K562 (cell line): ENCODE measurements around the gene HGF. TPM values are rescaled to one million over a fixed set of nuclear protein-coding genes. Genes with fewer than 3 reads are reported as not detected.

Source experiments
- ATAC-seq: fragments of 200-7000 bp; cut with Tn5 transposase; 3 replicates; pipeline ENCODE4 v1.9.1; 2020; ENCODE audit warnings: moderate library complexity
- BruUV-seq: library from RNA; stranded (reverse); fragments of 400-500 nt; replicated peaks from 2 replicates; lab custom pipeline; 2021; lab: Mats Ljungman, UMichigan
- CTCF ChIA-PET: fragments of 300-600 bp; formaldehyde crosslinking; extraction: SDS; loops from one replicate; lab custom pipeline; 2021; ENCODE audit warnings: low intra/inter-chr PET ratio; lab: Yijun Ruan, JAX
- POLR2A ChIA-PET: fragments of 300-600, 350-650 bp; sonication (Branson Sonifier 250); formaldehyde crosslinking; extraction: SDS; loops from one replicate; lab custom pipeline; 2021; ENCODE audit warnings: antibody characterized with exemption, inconsistent platforms; lab: Yijun Ruan, JAX
- DNase-seq, 4 experiments: peaks; one replicate each; pipeline versions ENCODE4 v3.0.0 to v3.0.0-alpha.2; 2011 to 2018; ENCODE audit warnings: low spot score in 3 of 4, mixed read lengths in 3 of 4; ENCODE audit errors: extremely low read depth in 1 of 4
- FAIRE-seq: peaks from 2 replicates; lab custom pipeline; 2011; peaks lifted over from hg19 to GRCh38; lab: Jason Lieb, UNC
- H2AFZ ChIP-seq: 2 replicates; pipeline ENCODE4 v1.6.0; 2011; ENCODE audit warnings: low read depth, low read length, control low read depth, inconsistent platforms
- H3K27ac ChIP-seq: fragments of 200-600 bp; 3 replicates; pipeline ENCODE4 v1.8.0; 2011; ENCODE audit warnings: low read depth, mild to moderate bottlenecking, control low read depth, inconsistent platforms, low read length, moderate library complexity, mixed read lengths; ENCODE audit errors: extremely low read depth
- H3K27me3 ChIP-seq, 2 experiments: fragments of 300-600 bp in 1 of 2; 2 replicates in 1 of 2; 3 replicates in 1 of 2; pipeline versions ENCODE4 v1.6.0 to v1.8.0; 2011; ENCODE audit warnings: inconsistent platforms in 2 of 2, low read length in 2 of 2, mild to moderate bottlenecking in 1 of 2, mixed read lengths in 1 of 2, moderate library complexity in 1 of 2; ENCODE audit not compliant: control insufficient read depth in 2 of 2, insufficient read depth in 2 of 2
- H3K36me3 ChIP-seq: fragments of 300-600 bp; 3 replicates; pipeline ENCODE4 v1.8.0; 2011; ENCODE audit warnings: mild to moderate bottlenecking, low read length, inconsistent platforms; ENCODE audit not compliant: control insufficient read depth, insufficient read depth
- H3K4me1 ChIP-seq, 2 experiments: fragments of 200-600 bp in 1 of 2; replicated peaks in 1 of 2; 2 replicates in 1 of 2; 3 replicates in 1 of 2; pipeline versions ENCODE4 v1.5.1 to v1.8.0; 2011; ENCODE audit warnings: inconsistent platforms in 2 of 2, low read length in 2 of 2, mild to moderate bottlenecking in 1 of 2, mixed read lengths in 1 of 2, moderate library complexity in 1 of 2; ENCODE audit not compliant: control insufficient read depth in 2 of 2, insufficient read depth in 2 of 2
- H3K4me2 ChIP-seq: 2 replicates; pipeline ENCODE4 v1.6.1; 2011; ENCODE audit warnings: low read length, control low read depth, inconsistent platforms, mixed read lengths; ENCODE audit not compliant: insufficient read depth
- H3K4me3 ChIP-seq: fragments of 200-600 bp; sonication (generic), shearing (Covaris generic); 2 replicates; pipeline ENCODE4 v1.5.1; 2016; ENCODE audit warnings: control low read depth, inconsistent platforms
- H3K79me2 ChIP-seq: fragments of 200-600 bp; 3 replicates; pipeline ENCODE4 v1.8.0; 2011; ENCODE audit warnings: low read length, inconsistent platforms; ENCODE audit not compliant: control insufficient read depth, insufficient read depth
- H3K9ac ChIP-seq, 2 experiments: 2 replicates each; pipeline versions ENCODE4 v1.6.0 to v1.6.1; 2011; ENCODE audit warnings: low read depth in 2 of 2, low read length in 2 of 2, control low read depth in 1 of 2, inconsistent platforms in 1 of 2, mild to moderate bottlenecking in 1 of 2, mixed read lengths in 1 of 2; ENCODE audit not compliant: insufficient read depth in 1 of 2
- H3K9me1 ChIP-seq: one replicate; pipeline ENCODE4 v1.6.0; 2011; ENCODE audit warnings: inconsistent platforms, mild to moderate bottlenecking, low read length, moderate library complexity; ENCODE audit not compliant: control insufficient read depth, insufficient read depth
- H3K9me3 ChIP-seq: replicated peaks from 2 replicates; pipeline ENCODE4 v1.5.1; 2011; ENCODE audit warnings: low read depth, low read length, inconsistent platforms; ENCODE audit not compliant: control insufficient read depth, insufficient read depth
- H4K20me1 ChIP-seq: replicated peaks from 2 replicates; pipeline ENCODE4 v1.6.1; 2011; ENCODE audit warnings: low read length, inconsistent platforms, mixed read lengths; ENCODE audit not compliant: control insufficient read depth, insufficient read depth
- ADNP ChIP-seq: fragments of 200-800 bp; sonication (Bioruptor generic); IDR thresholded peaks from 2 replicates; pipeline ENCODE4 v1.6.1; 2016; ENCODE audit warnings: missing genetic modification characterization, missing compliant biosample characterization
- FOXJ2 ChIP-seq: fragments of 200-800 bp; sonication (Bioruptor generic); IDR thresholded peaks from 2 replicates; pipeline ENCODE4 v1.6.1; 2016; ENCODE audit warnings: missing genetic modification characterization, missing compliant biosample characterization
- FOXK1 ChIP-seq: sonication (generic); formaldehyde crosslinking; IDR thresholded peaks from 2 replicates; pipeline ENCODE4 v1.8.0; 2022; ENCODE audit warnings: missing genetic modification reagents, mild to moderate bottlenecking, borderline replicate concordance
- FOXK2 ChIP-seq, 2 experiments: fragments of 450-650 bp; IDR thresholded peaks in 1 of 2; conservative IDR thresholded peaks in 1 of 2; 2 replicates each; pipeline ENCODE4 v1.6.1; 2016; ENCODE audit warnings: low read depth in 2 of 2, mild to moderate bottlenecking in 1 of 2
- HDAC2 ChIP-seq: fragments of 450-650 bp; IDR thresholded peaks from 2 replicates; pipeline ENCODE4 v1.6.1; 2016; ENCODE audit warnings: mild to moderate bottlenecking
- HIVEP1 ChIP-seq: fragments of 250-450 bp; sonication (Bioruptor Pico); IDR thresholded peaks from 2 replicates; pipeline ENCODE4 v1.4.0; 2020; ENCODE audit warnings: mild to moderate bottlenecking
- NFIC ChIP-seq: fragments of 450-650 bp; IDR thresholded peaks from 2 replicates; pipeline ENCODE4 v1.6.1; 2017; ENCODE audit warnings: mild to moderate bottlenecking, inconsistent platforms
- SAP30 ChIP-seq: fragments of 200-600 bp; sonication (generic); IDR thresholded peaks from 2 replicates; pipeline ENCODE4 v1.6.1; 2012; ENCODE audit warnings: borderline replicate concordance, low read depth, mild to moderate bottlenecking, moderate library complexity, low read length, control low read depth, inconsistent platforms; ENCODE audit not compliant: insufficient read depth, poor library complexity, severe bottlenecking
- SNIP1 ChIP-seq: fragments of 450-650 bp; IDR thresholded peaks from 2 replicates; pipeline ENCODE4 v1.7.1; 2017; ENCODE audit warnings: low read depth, mild to moderate bottlenecking
- SP1 ChIP-seq: sonication (generic); formaldehyde crosslinking; IDR thresholded peaks from 2 replicates; pipeline ENCODE4 v1.8.1; 2022; ENCODE audit warnings: mild to moderate bottlenecking, missing genetic modification reagents
- TRIM24 ChIP-seq, 2 experiments: fragments of 450-650 bp; IDR thresholded peaks; 2 replicates each; pipeline ENCODE4 v1.6.1; 2016
- YBX1 ChIP-seq: fragments of 450-650 bp; IDR thresholded peaks from 2 replicates; pipeline ENCODE4 v1.7.1; 2016; ENCODE audit warnings: mild to moderate bottlenecking
- ZNF121 ChIP-seq: sonication (generic); formaldehyde crosslinking; conservative IDR thresholded peaks from 2 replicates; pipeline ENCODE4 v1.8.0; 2022; ENCODE audit warnings: missing genetic modification reagents
- ZNF146 ChIP-seq: IDR thresholded peaks from one replicate; pipeline ENCODE4 v1.6.1; 2018; ENCODE audit warnings: missing compliant biosample characterization; ENCODE audit not compliant: unreplicated experiment
- ZNF583 ChIP-seq: fragments of 250-450 bp; sonication (Bioruptor Pico); IDR thresholded peaks from 2 replicates; pipeline ENCODE4 v1.4.0; 2020
- in situ Hi-C: fragments of 300-500 bp; cut with MboI; formaldehyde crosslinking; loops from 4 replicates; pipeline ENCODE4 v1.15.0; 2018; ENCODE audit warnings: inconsistent platforms, mixed read lengths
- intact Hi-C: fragments of 100-400 bp; cut with micrococcal nuclease; formaldehyde crosslinking; loops from 2 replicates; pipeline ENCODE4 v1.14.2; 2022
- polyA plus RNA-seq, 8 experiments: library from polyadenylated mRNA; depleted of rRNA in 4 of 8; stranded (reverse) in 5 of 8; unstranded in 3 of 8; fragments of >200 nt; fragmentation: Nextera tagmentation in 2 of 8; fragmentation: Illumina TruSeq in 1 of 8; extraction: Ambion mirVana in 2 of 8; extraction: Trizol in 1 of 8; gene quantifications; 2 replicates each; pipeline versions ENCODE4 v1.2.1 to v1.2.3, GENCODE V29; 2011 to 2014; ENCODE audit warnings: inconsistent platforms in 1 of 8, missing spikeins in 1 of 8
- total RNA-seq, 7 experiments: library from RNA; depleted of rRNA in 6 of 7; stranded (reverse); fragments of >200 nt in 6 of 7; fragmentation: Illumina TruSeq in 2 of 7; extraction: Trizol in 2 of 7; gene quantifications; 2 replicates each; pipeline versions ENCODE4 v1.2.1 to v1.2.3, GENCODE V29; 2011 to 2021; ENCODE audit warnings: low replicate concordance in 1 of 7
- TF ChIP-seq, protein P1 (sequence below): sonication (generic); formaldehyde crosslinking; IDR thresholded peaks from 2 replicates; pipeline ENCODE4 v1.8.0; 2022; ENCODE audit warnings: mild to moderate bottlenecking, low read depth, missing genetic modification reagents
- TF ChIP-seq, protein P2 (sequence below): fragments of 450-650 bp; IDR thresholded peaks from one replicate; pipeline ENCODE4 v1.6.1; 2018; ENCODE audit warnings: mild to moderate bottlenecking, moderate library complexity; ENCODE audit not compliant: partially characterized antibody
- TF ChIP-seq, protein P3 (sequence below): fragments of 250-450 bp; sonication (Bioruptor Pico); IDR thresholded peaks from 2 replicates; pipeline ENCODE4 v1.5.0; 2021; ENCODE audit warnings: mild to moderate bottlenecking, moderate library complexity

Gene HGF
- total and polyA plus RNA-seq, 9 of the 15 experiments (the other 6 are each of a cell fraction or from before 2014, with no cell fraction given): 0.02 TPM; not detected in 8

DNA sequence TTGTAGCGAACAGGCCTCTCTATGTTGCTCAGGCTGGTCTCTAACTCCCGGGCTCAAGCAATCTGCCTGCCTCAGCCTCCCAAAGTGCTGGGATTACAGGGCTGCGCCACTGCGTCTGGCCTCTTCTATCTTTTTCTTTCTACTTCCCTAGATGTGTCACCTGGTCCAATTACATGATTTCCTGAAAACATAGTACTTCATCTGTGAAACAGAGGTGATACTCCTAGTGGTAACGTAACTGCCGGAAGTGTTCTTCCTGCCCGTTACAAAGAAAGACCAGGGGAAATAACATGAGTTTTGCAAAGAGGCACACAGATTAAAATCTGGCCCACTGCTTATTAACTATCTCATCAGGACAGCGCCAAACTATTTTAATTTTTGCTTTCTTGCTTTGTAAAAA is 18.4 kb upstream of the HGF start (continued):
- no peak for TF ChIP-seq SAP30
- no peak for TF ChIP-seq HIVEP1 (CRISPR knock-in tag)
- no peak for TF ChIP-seq TRIM24 (IDR thresholded peaks at IDR 0.05)
- no peak for TF ChIP-seq HDAC2
- TF ChIP-seq, protein P1, sequence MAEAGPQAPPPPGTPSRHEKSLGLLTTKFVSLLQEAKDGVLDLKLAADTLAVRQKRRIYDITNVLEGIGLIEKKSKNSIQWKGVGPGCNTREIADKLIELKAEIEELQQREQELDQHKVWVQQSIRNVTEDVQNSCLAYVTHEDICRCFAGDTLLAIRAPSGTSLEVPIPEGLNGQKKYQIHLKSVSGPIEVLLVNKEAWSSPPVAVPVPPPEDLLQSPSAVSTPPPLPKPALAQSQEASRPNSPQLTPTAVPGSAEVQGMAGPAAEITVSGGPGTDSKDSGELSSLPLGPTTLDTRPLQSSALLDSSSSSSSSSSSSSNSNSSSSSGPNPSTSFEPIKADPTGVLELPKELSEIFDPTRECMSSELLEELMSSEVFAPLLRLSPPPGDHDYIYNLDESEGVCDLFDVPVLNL (CRISPR knock-in tag): no peak
- TF ChIP-seq FOXK1 (CRISPR knock-in tag): no peak
- no peak for TF ChIP-seq NFIC
- TF ChIP-seq FOXK2 (conservative IDR thresholded peaks at IDR 0.05 in 1 of 2, IDR thresholded peaks at IDR 0.05 in 1 of 2; ENCODE audit: low read depth in 2 of 2): no peak
- no peak for TF ChIP-seq ZNF583 (CRISPR knock-in tag)
- no peak for TF ChIP-seq ZNF146
- TF ChIP-seq ZNF121 (CRISPR knock-in tag): no peak
- no peak for TF ChIP-seq YBX1
- TF ChIP-seq, all 486 proteins: peak for 0

DNA sequence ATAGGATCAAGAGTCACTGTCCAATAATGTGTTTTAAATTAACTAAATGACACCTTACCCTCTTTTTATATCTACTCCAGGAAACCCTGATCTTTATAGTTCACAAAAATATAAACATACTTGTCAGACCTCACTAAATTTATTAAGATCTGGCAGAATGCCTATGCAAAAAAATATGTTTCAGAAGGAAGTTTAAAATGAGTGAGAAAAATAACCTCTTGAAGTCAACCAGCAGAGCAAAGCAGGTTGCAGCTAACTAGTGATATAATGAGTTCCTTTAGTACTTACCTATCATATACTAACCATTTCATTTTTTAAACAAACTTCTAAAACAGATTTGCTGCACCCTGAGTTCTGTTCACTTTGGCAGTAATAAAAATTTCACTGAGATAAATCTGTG is 14.0 kb upstream of the HGF start:
- H3K79me2 ChIP-seq: no peaks in the 10 kb centered on the region
- H3K9ac ChIP-seq: no peak overlapping the region
- no peaks in the 10 kb centered on the region for H3K9me1 ChIP-seq
- intact Hi-C loops: no loop called here
- H3K4me2 ChIP-seq: no peak overlapping the region
- H3K4me1 ChIP-seq: no peaks in the 10 kb centered on the region
- H3K27ac ChIP-seq: no peak overlapping the region
- H3K27me3 ChIP-seq: no peaks in the 10 kb centered on the region
- no peaks in the 10 kb centered on the region for H4K20me1 ChIP-seq
- H2AFZ ChIP-seq: no peak overlapping the region
- no TSS peak for BruUV-seq
- ChIA-PET CTCF (no interaction called here), POLR2A (no interaction called here)
- H3K36me3 ChIP-seq: no peaks in the 10 kb centered on the region
- in situ Hi-C loops: no loop called here
- no peak for DNase-seq
- ATAC-seq: no peak
- H3K9me3 ChIP-seq: no peaks in the 10 kb centered on the region; the same call in 1 of the 2 replicates
- H3K4me3 ChIP-seq: no peak overlapping the region
- FAIRE-seq: no peak
- TF ChIP-seq SP1 (CRISPR knock-in tag) (no peak), ADNP (tag) (no peak), SNIP1 (no peak), FOXJ2 (no peak)
- TF ChIP-seq, protein P2, sequence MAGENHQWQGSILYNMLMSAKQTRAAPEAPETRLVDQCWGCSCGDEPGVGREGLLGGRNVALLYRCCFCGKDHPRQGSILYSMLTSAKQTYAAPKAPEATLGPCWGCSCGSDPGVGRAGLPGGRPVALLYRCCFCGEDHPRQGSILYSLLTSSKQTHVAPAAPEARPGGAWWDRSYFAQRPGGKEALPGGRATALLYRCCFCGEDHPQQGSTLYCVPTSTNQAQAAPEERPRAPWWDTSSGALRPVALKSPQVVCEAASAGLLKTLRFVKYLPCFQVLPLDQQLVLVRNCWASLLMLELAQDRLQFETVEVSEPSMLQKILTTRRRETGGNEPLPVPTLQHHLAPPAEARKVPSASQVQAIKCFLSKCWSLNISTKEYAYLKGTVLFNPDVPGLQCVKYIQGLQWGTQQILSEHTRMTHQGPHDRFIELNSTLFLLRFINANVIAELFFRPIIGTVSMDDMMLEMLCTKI: no peak
- TF ChIP-seq, protein P3, sequence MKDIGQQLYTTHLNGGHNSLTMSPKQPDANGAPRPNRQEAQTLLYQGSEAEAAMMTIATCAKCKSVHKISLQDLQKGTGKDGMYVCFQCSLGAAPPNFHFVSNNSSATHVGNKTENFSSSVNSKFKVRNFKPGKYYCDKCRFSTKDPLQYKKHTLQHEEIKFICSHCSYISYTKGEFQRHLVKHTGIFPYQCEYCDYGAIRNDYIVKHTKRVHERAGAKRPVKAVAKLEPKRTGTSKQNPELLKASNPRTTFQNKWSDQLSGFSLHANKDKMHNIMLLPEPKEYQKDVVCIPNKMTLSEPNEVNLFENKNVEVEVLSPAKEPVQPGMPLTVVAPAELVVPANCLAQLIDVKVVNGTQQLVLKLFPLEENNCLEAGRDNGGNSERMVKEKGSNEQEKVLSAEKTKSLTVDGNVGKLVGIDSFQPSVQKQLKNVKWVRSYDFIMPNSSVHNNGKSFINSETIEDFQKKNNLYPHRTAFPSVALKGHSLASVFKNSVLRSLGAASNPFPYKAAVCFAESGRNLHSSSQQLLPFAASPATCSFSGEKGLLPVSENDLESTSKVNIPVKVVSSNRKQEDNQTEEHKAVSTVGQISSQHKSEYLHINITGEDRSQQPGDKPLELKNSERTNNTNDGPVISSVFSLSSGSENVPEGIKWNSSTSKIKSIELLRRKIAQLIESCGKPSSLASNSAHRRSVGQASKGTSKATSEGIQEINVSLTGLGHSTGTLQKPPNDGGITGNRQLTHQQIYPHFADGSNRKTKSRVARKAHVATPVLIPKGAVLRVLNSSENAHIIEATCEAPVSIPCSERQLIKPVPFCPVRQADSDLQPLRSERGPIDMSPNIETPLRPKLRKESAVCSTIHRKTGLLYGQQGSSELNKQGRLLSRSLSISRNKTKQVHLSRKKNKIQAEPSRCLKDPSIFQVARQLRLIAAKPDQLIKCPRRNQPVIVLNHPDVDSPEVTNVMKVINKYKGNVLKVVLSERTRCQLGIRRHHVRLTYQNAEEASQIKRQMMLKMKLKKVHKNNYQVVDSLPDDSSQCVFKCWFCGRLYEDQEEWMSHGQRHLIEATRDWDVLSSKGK (CRISPR knock-in tag): no peak
